GM19238 (cell line): ENCODE measurements around the gene GATA2.

Experiments
- DNase-seq: peaks from one replicate; pipeline ENCODE4 v3.0.0; 2011; ENCODE audit warnings: low spot score; ENCODE audit not compliant: insufficient read length

Gene GATA2

GRCh38 chr3:128492671-128493569, at the start of gene GATA2:
Gene GATA2 (minus strand): TSS chr3:128493201. CDS start chr3:128487031, 6,170 bp downstream.
- no peak for DNase-seq

- DNase-seq: no peak
Observed at GRCh38 chr3:128541246-128541645, 48.2 kb upstream of the GATA2 start.

GRCh38 chr3:128539376-128539775, 46.4 kb upstream of the GATA2 start:
- no peak for DNase-seq

GRCh38 chr3:128537091-128537703, 44.2 kb upstream of the GATA2 start:
- DNase-seq: no peak

GRCh38 chr3:128532012-128532983, 39.3 kb upstream of the GATA2 start:
- no peak for DNase-seq

GRCh38 chr3:128524374-128525299, 31.6 kb upstream of the GATA2 start:
- no peak for DNase-seq

- no peak for DNase-seq
Observed at GRCh38 chr3:128523591-128523990, 30.6 kb upstream of the GATA2 start.

- no peak for DNase-seq
Observed at GRCh38 chr3:128521715-128522114, 28.7 kb upstream of the GATA2 start.

GRCh38 chr3:128518587-128519490, 25.8 kb upstream of the GATA2 start:
- no peak for DNase-seq

- no peak for DNase-seq
Observed at GRCh38 chr3:128517648-128518047, 24.6 kb upstream of the GATA2 start.

- DNase-seq: no peak
Observed at GRCh38 chr3:128515967-128516366, 23.0 kb upstream of the GATA2 start.

- DNase-seq: no peak
Observed at GRCh38 chr3:128508852-128509251, 15.9 kb upstream of the GATA2 start.

- DNase-seq: no peak
Observed at GRCh38 chr3:128506754-128507153, 13.8 kb upstream of the GATA2 start.

GRCh38 chr3:128505771-128506170, 12.8 kb upstream of the GATA2 start:
- no peak for DNase-seq

GRCh38 chr3:128504963-128505730, 12.1 kb upstream of the GATA2 start:
- DNase-seq: no peak

GRCh38 chr3:128504533-128504915, 11.5 kb upstream of the GATA2 start:
- DNase-seq: no peak

GRCh38 chr3:128503751-128504532, 10.9 kb upstream of the GATA2 start:
- no peak for DNase-seq

GRCh38 chr3:128503164-128503651, 10.2 kb upstream of the GATA2 start:
- DNase-seq: no peak
